Uterus (tissue), 4 donors: ENCODE data around the gene ZNRD2. TPM values are rescaled to one million over a fixed set of nuclear protein-coding genes. Genes with fewer than 3 reads are reported as not detected.

ENCODE experiments used
- DNase-seq, 2 donors: peaks; one replicate each; pipeline ENCODE4 v3.0.0-alpha.2; 2019 to 2020
- H3K27ac ChIP-seq, 2 donors: fragments of 200-600 bp; sonication (generic); 1 replicate in 1 of 2; 2 replicates in 1 of 2; pipeline ENCODE4 v1.5.1; 2016 to 2018
- H3K27me3 ChIP-seq, 2 donors: fragments of 200-600 bp; sonication (generic); one replicate each; pipeline ENCODE4 v1.5.1; 2018 to 2019; ENCODE audit warnings: control low read depth in 1 of 2
- H3K36me3 ChIP-seq, 2 donors: fragments of 200-600 bp; sonication (generic); one replicate each; pipeline ENCODE4 v1.5.1; 2019; ENCODE audit warnings: control low read depth in 1 of 2
- H3K4me1 ChIP-seq, 2 donors: fragments of 200-600 bp; sonication (generic); one replicate each; pipeline ENCODE4 v1.5.1; 2018 to 2019; ENCODE audit warnings: control low read depth in 1 of 2
- H3K4me3 ChIP-seq, 2 donors: fragments of 200-600 bp; sonication (generic); 1 replicate in 1 of 2; 2 replicates in 1 of 2; pipeline ENCODE4 v1.5.1; 2018 to 2019; ENCODE audit warnings: mild to moderate bottlenecking in 1 of 2
- H3K9me3 ChIP-seq, 2 donors: fragments of 200-600 bp; sonication (generic); one replicate each; pipeline ENCODE4 v1.5.1; 2019; ENCODE audit warnings: control low read depth in 1 of 2
- POLR2A ChIP-seq, 2 donors: fragments of 450-650 bp; IDR thresholded peaks; one replicate each; pipeline ENCODE4 v1.6.1; 2016; ENCODE audit warnings: antibody characterized with exemption in 2 of 2, mild to moderate bottlenecking in 1 of 2, moderate library complexity in 1 of 2
- intact Hi-C: fragments of 100-400 bp; cut with DNase I; formaldehyde crosslinking; loops from one replicate; pipeline ENCODE4 v1.15.1; 2023; ENCODE audit warnings: low total_unique reads
- total RNA-seq, 4 donors: library from RNA; depleted of rRNA in 3 of 4; stranded (reverse); fragments of >200 nt in 3 of 4; gene quantifications; one replicate each; pipeline versions ENCODE4 v1.1.0 to v1.2.4, GENCODE V29; 2014 to 2023
- TF ChIP-seq, protein P1 (sequence below), 4 experiments: fragments of 200-600 bp in 2 of 4; fragments of 450-650 bp in 2 of 4; sonication (generic) in 2 of 4; IDR thresholded peaks; one replicate each; pipeline ENCODE4 v1.5.1; 2016 to 2019; ENCODE audit warnings: antibody characterized with exemption in 4 of 4, mild to moderate bottlenecking in 2 of 4, moderate library complexity in 1 of 4
- donor health status: DM: yes; HTN: yes; CAD: no.

ZNRD2 gene
- total RNA-seq, 4 donors from 2014 or later = 12.3 to 42.6 (median 31.6) TPM

DNA sequence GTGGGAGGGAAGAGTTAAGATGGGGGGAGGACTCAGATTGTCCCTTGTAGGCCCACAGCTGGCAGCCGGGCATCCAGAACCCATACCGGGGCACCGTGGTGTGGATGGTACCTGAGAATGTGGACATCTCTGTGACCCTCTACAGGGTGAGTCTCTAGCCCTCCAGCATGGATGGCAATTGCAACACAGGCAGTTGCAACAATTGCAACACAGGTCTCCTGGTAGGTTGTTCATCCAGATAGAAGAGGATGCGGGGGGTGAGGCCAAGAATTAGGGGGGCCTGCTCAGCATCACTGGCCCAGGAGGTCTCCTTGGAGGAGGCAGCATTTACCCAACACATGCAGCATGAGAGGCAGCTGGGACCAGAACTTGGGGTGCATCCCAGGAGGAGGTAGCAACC lies 9.0 kb downstream of the ZNRD2 start:
- intact Hi-C loops = no loop called here
- Histone ChIP-seq H3K36me3 (no peaks in the 10 kb centered on the region), H3K4me1 (peaks cover 0 to 23% of the 10 kb centered on the region in 2 donors), H3K27ac (no peak overlapping the region), H3K9me3 (no peaks in the 10 kb centered on the region), H3K27me3 (no peaks in the 10 kb centered on the region), H3K4me3 (no peak overlapping the region)
- no peak for DNase-seq
- TF ChIP-seq, protein P1, sequence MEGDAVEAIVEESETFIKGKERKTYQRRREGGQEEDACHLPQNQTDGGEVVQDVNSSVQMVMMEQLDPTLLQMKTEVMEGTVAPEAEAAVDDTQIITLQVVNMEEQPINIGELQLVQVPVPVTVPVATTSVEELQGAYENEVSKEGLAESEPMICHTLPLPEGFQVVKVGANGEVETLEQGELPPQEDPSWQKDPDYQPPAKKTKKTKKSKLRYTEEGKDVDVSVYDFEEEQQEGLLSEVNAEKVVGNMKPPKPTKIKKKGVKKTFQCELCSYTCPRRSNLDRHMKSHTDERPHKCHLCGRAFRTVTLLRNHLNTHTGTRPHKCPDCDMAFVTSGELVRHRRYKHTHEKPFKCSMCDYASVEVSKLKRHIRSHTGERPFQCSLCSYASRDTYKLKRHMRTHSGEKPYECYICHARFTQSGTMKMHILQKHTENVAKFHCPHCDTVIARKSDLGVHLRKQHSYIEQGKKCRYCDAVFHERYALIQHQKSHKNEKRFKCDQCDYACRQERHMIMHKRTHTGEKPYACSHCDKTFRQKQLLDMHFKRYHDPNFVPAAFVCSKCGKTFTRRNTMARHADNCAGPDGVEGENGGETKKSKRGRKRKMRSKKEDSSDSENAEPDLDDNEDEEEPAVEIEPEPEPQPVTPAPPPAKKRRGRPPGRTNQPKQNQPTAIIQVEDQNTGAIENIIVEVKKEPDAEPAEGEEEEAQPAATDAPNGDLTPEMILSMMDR (IDR thresholded peaks at IDR 0.05) = no peak
- no peak for TF ChIP-seq POLR2A (IDR thresholded peaks at IDR 0.05)

DNA sequence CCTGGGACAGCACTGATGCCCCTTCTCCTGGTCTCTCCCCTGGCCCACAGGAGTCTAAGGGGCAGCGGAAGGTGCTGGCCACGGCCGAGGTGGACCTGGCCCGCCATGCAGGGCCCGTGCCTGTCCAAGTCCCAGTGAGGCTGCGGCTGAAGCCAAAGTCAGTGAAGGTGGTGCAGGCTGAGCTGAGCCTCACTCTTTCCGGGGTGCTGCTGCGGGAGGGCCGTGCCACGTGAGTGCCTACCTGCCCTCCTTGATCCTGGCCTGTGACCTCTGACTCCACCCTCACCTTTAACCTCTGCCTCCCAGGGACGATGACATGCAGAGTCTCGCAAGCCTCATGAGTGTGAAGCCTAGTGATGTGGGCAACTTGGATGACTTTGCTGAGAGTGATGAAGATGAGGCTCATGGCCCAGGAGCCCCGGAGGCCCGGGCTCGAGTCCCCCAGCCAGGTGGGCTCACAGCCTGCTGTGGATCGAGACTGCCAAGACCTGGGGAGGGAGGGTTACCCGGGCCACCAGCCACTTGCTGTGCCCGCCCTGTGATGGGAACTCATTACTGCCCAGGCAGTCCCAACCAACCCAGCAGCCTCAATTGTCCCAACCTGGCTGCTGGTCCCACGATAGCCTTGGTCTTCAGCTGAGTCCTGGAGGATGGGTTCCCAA lies 9.9 kb downstream of the ZNRD2 start:
- no peaks in the 10 kb centered on the region for H3K9me3 ChIP-seq
- TF ChIP-seq, protein P1 (IDR thresholded peaks at IDR 0.05) = no peak
- TF ChIP-seq POLR2A (IDR thresholded peaks at IDR 0.05) = no peak
- no peak overlapping the region for H3K27ac ChIP-seq
- DNase-seq = no peak
- intact Hi-C loops = loop anchor here (10.0 kb wide), 1 partner anchor 45 kb away; no protein-coding TSS in a partner anchor
- H3K36me3 ChIP-seq = no peaks in the 10 kb centered on the region
- no peak overlapping the region for H3K4me3 ChIP-seq
- H3K4me1 ChIP-seq = peaks cover 0 to 23% of the 10 kb centered on the region in 2 donors
- H3K27me3 ChIP-seq = no peaks in the 10 kb centered on the region

DNA sequence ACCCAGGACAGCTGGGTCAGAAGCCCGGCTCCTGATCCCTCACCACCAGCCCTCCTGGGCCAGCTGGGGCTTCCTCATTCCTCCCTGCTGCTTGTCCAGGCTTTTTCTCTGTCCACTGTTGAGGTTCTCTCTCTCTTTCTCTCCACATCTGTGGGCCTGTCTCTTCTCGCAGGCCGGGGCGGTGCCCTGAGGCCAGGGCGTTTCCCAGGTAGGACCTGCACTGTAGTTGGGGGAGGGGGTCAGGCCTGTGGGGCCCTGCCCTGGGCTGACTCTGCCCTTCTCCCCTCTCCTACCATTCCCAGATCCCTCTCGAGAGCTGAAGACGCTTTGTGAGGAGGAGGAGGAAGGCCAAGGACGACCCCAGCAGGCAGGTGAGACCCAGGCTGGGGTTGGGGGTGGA lies 10.5 kb downstream of the ZNRD2 start:
- DNase-seq = no peak
- Histone ChIP-seq H3K9me3 (no peaks in the 10 kb centered on the region), H3K36me3 (no peaks in the 10 kb centered on the region), H3K27me3 (no peaks in the 10 kb centered on the region), H3K4me1 (peaks cover 0 to 18% of the 10 kb centered on the region in 2 donors), H3K4me3 (no peak overlapping the region), H3K27ac (no peak overlapping the region)
- TF ChIP-seq, protein P1 (IDR thresholded peaks at IDR 0.05) = no peak
- no peak for TF ChIP-seq POLR2A (IDR thresholded peaks at IDR 0.05)
- intact Hi-C loops = loop anchor here (10.0 kb wide), 1 partner anchor 46 kb away; no protein-coding TSS in a partner anchor

DNA sequence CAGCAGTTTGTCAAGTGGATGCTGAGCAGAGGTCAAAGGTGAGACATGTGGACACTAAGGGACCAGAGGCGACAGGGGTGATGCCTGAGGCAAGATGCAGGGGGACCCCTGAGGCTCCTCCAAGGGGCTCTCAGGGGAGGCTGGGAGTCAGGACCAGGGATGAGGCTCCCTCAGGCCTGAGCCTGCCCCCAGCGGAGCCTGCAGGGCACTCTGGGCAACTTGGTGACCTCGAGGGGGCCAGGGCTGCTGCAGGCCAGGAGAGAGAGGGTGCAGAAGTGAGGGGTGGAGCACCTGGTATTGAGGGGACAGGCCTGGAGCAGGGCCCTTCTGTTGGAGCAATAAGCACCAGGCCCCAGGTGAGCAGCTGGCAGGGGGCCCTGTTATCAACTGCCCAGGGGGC lies 11.7 kb downstream of the ZNRD2 start:
- Histone ChIP-seq H3K36me3 (no peaks in the 10 kb centered on the region), H3K4me3 (no peak overlapping the region), H3K9me3 (no peaks in the 10 kb centered on the region), H3K27me3 (no peaks in the 10 kb centered on the region), H3K27ac (no peak overlapping the region), H3K4me1 (peaks cover 0 to 14% of the 10 kb centered on the region in 2 donors)
- TF ChIP-seq, protein P1 (IDR thresholded peaks at IDR 0.05) = no peak
- no peak for TF ChIP-seq POLR2A (IDR thresholded peaks at IDR 0.05)
- intact Hi-C loops = loop anchor here (10.0 kb wide), 1 partner anchor 47 kb away; no protein-coding TSS in a partner anchor
- DNase-seq = no peak

DNA sequence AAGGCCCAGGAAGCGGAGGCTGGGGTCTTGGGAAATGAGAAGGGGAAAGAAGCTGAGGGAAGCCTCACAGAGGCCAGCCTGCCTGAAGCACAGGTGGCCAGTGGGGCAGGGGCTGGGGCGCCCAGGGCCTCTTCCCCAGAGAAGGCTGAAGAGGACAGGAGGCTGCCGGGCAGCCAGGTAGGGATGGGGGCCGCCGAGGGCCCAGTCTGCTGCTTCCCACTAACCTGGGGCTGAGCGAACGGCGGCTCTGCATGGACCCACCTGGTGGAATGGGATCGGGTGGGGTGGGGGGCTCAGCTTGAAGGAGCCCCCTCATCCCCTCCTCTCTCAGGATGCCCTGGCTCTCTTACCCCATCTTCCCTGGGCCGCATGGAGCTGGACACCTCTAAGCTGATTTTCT lies 13.3 kb downstream of the ZNRD2 start:
- no peak for DNase-seq
- H3K4me3 ChIP-seq = no peak overlapping the region
- H3K27ac ChIP-seq = no peak overlapping the region
- peaks cover 0 to 6% of the 10 kb centered on the region in 2 donors for H3K4me1 ChIP-seq
- intact Hi-C loops = loop anchor here (10.0 kb wide), 1 partner anchor 49 kb away; no protein-coding TSS in a partner anchor
- no peaks in the 10 kb centered on the region for H3K36me3 ChIP-seq
- no peaks in the 10 kb centered on the region for H3K9me3 ChIP-seq
- H3K27me3 ChIP-seq = no peaks in the 10 kb centered on the region
- no peak for TF ChIP-seq POLR2A (IDR thresholded peaks at IDR 0.05)
- TF ChIP-seq, protein P1 (IDR thresholded peaks at IDR 0.05) = no peak
